ENCODE measurements around the gene RAD51B.

The RAD51B gene

GRCh38 chr14:68306934-68307789, 487.6 kb downstream of the RAD51B start:
- POLR2A ChIA-PET (ENCODE audit: low non-redundant PET): no interaction called here
- no peak for DNase-seq (ENCODE audit: low spot score)
- CTCF ChIA-PET: no interaction called here
- no peak overlapping the region for H3K27ac ChIP-seq
- no peak for TF ChIP-seq CTCF (conservative IDR thresholded peaks at IDR 0.05; ENCODE audit: low read depth)

DNA sequence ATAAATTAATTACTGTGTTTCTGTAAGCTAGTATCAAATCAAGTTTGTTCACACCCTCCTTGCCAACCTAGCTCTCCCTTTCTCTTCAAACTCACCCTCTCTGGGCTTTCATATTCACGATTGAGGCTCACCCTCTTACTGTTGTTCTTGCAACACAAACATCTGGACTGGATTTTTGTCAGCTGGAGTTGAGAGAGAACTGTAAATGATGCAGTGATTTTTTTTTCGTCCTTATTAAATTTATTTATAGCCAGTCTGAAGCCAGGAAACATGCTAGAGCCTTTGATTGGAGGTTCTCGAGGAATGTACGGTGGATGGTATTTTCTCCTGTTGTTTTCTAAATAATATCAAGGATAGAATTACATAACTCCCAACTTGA, 488.2 kb downstream of the RAD51B start:
- ChIA-PET CTCF (no interaction called here), POLR2A (ENCODE audit: low non-redundant PET) (no interaction called here)
- DNase-seq (ENCODE audit: low spot score): no peak
- H3K27ac ChIP-seq: no peak overlapping the region
- TF ChIP-seq CTCF (conservative IDR thresholded peaks at IDR 0.05; ENCODE audit: low read depth): no peak

DNA sequence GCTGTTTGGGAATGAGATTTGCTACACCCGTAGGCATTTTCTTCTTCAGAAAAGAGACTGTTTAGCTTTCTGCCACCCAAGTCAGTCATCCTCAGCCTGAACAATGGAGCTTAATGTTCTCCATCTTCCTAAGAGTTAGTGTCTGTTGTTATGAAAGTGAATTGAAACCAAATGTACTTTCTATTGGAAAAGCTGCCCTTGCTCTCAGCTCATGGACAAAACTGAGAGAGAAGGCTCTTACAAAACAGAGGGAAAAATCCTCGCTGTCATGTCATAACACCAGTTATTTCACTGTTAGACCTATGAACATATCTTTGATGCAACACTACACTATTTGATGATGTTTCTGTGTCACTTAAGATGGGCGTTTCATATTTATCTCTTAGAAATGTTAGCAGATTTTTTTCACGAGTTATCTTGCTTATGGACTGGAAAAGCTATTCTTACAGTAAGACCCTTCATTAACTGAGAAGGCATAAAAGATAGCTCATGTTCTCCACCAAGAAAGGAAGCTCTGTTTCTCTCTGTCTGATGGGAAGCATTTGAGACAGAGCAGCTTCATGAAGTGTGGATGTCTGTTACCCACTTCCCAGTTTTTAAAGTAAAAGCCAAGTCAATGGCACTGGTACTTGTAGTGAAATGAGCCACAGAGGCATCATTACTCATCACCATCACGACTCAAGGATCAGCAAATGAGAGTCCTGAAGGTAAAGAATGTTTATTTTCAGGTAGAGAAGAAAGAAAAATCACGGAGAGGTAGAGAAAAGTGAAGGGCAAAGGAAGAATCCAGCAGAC, 489.3 kb downstream of the RAD51B start:
- H3K27ac ChIP-seq: no peak overlapping the region
- CTCF ChIA-PET: no interaction called here
- no peak for TF ChIP-seq CTCF (conservative IDR thresholded peaks at IDR 0.05; ENCODE audit: low read depth)
- no peak for DNase-seq (ENCODE audit: low spot score)
- POLR2A ChIA-PET (ENCODE audit: low non-redundant PET): interaction anchor here (0.6 kb wide), 1 partner anchor 956 kb away, joined by 3 read pairs; no protein-coding TSS in a partner anchor

GRCh38 chr14:68309616-68310015, 490.0 kb downstream of the RAD51B start:
- H3K27ac ChIP-seq: no peak overlapping the region
- CTCF ChIA-PET: interaction anchor here (0.7 kb wide), 1 partner anchor 39 kb away, joined by 3 read pairs; no protein-coding TSS in a partner anchor

GRCh38 chr14:68312300-68312699, 492.7 kb downstream of the RAD51B start:
- POLR2A ChIA-PET (ENCODE audit: low non-redundant PET): no interaction called here
- no peak for TF ChIP-seq CTCF (conservative IDR thresholded peaks at IDR 0.05; ENCODE audit: low read depth)
- no peak overlapping the region for H3K27ac ChIP-seq
- DNase-seq (ENCODE audit: low spot score): no peak
- CTCF ChIA-PET: interaction anchor here (0.6 kb wide), 1 partner anchor 847 kb away, joined by 3 read pairs; no protein-coding TSS in a partner anchor

More at GRCh38 chr14:68309616-68310015, 490.0 kb downstream of the RAD51B start:
- TF ChIP-seq CTCF (conservative IDR thresholded peaks at IDR 0.05; ENCODE audit: low read depth): no peak
- DNase-seq (ENCODE audit: low spot score): no peak
- POLR2A ChIA-PET (ENCODE audit: low non-redundant PET): no interaction called here

DNA sequence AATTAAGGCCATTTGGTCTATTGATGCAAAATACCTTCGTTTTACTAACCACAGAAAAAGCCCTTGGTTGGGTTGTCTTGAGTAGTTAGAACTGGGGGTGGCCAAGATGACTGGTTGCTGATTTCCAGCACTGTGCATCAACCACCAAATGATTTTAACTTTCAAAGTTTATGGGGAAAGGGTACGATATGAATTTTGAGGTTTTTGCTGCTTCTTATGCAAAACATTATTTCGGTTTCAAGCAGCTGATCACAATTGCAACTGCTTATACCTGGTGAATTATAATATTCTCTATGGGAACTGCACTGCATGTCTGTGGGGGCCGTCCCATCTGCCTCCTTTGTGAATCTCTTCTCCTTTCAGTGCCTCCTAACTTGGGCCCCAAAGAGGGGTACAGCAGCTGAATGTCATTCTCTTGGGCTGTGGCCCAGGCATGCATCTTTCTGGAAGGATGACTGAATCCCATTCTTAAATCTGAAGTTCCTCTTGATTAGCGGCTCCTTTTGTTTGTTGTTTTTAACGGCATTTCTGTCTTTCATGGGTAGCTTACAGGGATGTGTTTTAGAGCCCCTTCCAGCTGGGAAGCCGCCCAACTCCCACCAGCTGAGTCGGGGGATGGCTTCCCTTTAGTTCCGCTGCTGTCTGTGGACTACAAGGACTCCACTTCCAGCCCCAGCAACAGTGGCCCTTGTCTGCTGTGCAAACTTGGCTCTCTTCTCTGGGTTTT, 493.5 kb downstream of the RAD51B start:
- ChIA-PET POLR2A (ENCODE audit: low non-redundant PET) (no interaction called here), CTCF (no interaction called here)
- H3K27ac ChIP-seq: no peak overlapping the region
- no peak for DNase-seq (ENCODE audit: low spot score)
- TF ChIP-seq CTCF (conservative IDR thresholded peaks at IDR 0.05; ENCODE audit: low read depth): no peak

Measured in RWPE1 (cell line).